ENCODE data around the gene ACTG1. TPM values are rescaled to one million over a fixed set of nuclear protein-coding genes. Genes with fewer than 3 reads are reported as not detected.

ACTG1 gene
- total and polyA plus RNA-seq, 5 experiments from 2014 or later: 1,189 to 1,669 (median 1,334) TPM

DNA sequence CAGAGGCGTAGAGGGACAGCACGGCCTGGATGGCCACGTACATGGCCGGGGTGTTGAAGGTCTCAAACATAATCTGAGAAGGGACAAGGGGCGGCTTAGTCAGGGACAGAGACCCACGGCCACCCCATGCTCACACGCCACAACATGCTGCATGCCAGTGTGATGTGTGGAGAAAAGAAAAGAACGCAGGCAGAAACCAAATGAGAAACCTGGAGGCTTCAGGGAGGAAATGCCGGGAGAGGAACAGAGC is 1.1 kb downstream of the ACTG1 start:
- POLR2A ChIA-PET: interaction anchor here (0.7 to 10.9 kb wide), 22 partner anchors 8 to 1057 kb away, joined by 3 to 176 read pairs (median 4); partner anchors contain the start of genes ARHGDIA, ARL16, FAAP100 and HGS
- Mint-ChIP-seq H3K27ac (peak overlapping the region; percentile 92 to 99 (median 97)), H3K36me3 (peaks cover 26 to 48% (median 33%) of the 10 kb centered on the region in 3 donors), H3K27me3 (no peaks in the 10 kb centered on the region), H3K4me1 (peaks cover 26 to 64% (median 54%) of the 10 kb centered on the region in 4 donors), H3K4me3 (peak overlapping the region; percentile 95 to 100 (median 97)), H3K9me3 (peaks cover 0 to 2% (median 0%) of the 10 kb centered on the region in 9 donors)
- DNase-seq (peak in 3 of 10 donors; percentile 33 to 43 (median 33)), ATAC-seq (no peak)

DNA sequence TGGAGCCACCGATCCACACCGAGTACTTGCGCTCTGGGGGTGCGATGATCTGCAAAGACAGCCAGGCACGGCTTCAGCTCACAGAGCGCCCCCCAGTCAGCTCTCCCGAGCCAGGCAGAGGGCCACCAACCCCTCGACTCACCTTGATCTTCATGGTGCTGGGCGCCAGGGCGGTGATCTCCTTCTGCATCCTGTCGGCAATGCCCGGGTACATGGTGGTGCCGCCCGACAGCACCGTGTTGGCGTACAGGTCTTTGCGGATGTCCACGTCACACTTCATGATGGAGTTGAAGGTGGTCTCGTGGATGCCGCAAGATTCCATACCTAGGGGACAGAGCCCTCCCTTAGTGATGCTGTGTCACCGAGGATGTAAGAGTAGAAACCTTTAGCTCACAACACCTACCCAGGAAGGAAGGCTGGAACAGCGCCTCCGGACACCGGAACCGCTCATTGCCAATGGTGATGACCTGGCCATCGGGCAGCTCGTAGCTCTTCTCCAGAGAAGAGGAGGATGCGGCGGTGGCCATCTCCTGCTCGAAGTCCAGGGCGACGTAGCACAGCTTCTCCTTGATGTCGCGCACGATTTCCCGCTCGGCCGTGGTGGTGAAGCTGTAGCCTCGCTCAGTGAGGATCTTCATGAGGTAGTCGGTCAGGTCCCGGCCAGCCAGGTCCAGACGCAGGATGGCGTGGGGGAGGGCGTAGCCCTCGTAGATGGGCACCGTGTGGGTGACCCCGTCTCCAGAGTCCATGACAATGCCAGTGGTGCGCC is 1.6 kb downstream of the ACTG1 start:
- ATAC-seq (peak in 1 of 2 donors; percentile 3), DNase-seq (peak in 8 of 10 donors; percentile 23 to 82 (median 59))
- H3K27ac Mint-ChIP-seq: peak overlapping the region; percentile 92 to 99 (median 97)
- H3K36me3 Mint-ChIP-seq: peaks cover 26 to 48% (median 33%) of the 10 kb centered on the region in 3 donors
- H3K4me3 Mint-ChIP-seq: peak overlapping the region; percentile 95 to 100 (median 97)
- POLR2A ChIA-PET: interaction anchor here (0.5 to 10.9 kb wide), 21 partner anchors 8 to 729 kb away, joined by 3 to 176 read pairs (median 4); partner anchors contain the start of genes ARL16, FAAP100, HGS and MRPL12
- peaks cover 26 to 59% (median 49%) of the 10 kb centered on the region in 4 donors for H3K4me1 Mint-ChIP-seq
- H3K9me3 Mint-ChIP-seq: peaks cover 0 to 2% (median 0%) of the 10 kb centered on the region in 9 donors
- H3K27me3 Mint-ChIP-seq: no peaks in the 10 kb centered on the region

- Mint-ChIP-seq H3K27ac (peak overlapping the region; percentile 92 to 99 (median 97)), H3K36me3 (peaks cover 26 to 48% (median 33%) of the 10 kb centered on the region in 3 donors), H3K4me1 (peaks cover 26 to 52% (median 43%) of the 10 kb centered on the region in 4 donors), H3K9me3 (peaks cover 0 to 2% (median 0%) of the 10 kb centered on the region in 9 donors), H3K27me3 (no peaks in the 10 kb centered on the region), H3K4me3 (peak overlapping the region; percentile 95 to 100 (median 97))
- no peak for ATAC-seq
- peak in 2 of 10 donors; percentile 48 to 52 for DNase-seq
- POLR2A ChIA-PET: interaction anchor here (0.5 to 10.9 kb wide), 17 partner anchors 8 to 728 kb away, joined by 3 to 176 read pairs (median 5); partner anchors contain the start of genes FAAP100, MRPL12, NDUFAF8 and SLC38A10
Measured at GRCh38 chr17:81509972-81510784, 2.4 kb downstream of the ACTG1 start.

DNA sequence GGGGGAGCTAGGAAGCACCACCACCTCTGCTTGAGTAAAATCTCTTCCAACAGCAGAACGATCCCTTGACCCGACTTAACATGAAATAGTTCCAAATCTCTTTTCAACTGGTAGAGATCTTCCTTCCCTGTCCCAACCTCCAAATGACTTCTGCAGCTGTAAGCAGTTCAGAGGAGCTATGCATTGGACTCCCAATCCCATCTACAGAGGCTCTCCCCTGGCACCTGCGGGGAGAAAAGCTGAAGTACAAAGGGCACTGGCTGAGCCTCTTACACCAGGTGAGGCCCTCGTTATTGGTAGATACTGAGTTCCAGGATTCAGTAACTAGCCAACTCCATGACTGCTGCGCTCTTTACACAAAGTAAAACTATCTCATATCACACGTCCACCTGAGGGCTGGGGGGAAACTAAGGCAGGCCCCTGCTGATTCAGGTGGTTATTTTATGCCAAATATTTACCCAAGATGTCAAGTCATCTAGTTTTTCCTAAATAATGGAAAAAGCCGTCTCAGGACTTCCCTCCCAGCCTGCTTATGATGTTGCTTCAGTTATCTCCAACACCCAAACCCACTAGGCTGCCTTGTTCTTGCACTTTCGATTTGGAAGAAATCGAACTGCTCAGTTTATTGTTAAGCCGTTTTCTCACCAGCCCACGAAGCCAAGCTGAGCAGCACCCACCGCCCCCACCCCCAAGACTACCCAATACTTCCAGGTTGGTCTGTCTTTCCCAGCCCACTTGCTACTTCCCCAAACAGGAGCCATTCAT is 3.2 kb downstream of the ACTG1 start:
- Mint-ChIP-seq H3K27me3 (no peaks in the 10 kb centered on the region), H3K9me3 (peaks cover 0 to 2% (median 0%) of the 10 kb centered on the region in 9 donors), H3K4me1 (peaks cover 26 to 51% (median 41%) of the 10 kb centered on the region in 4 donors), H3K4me3 (peak overlapping the region; percentile 95 to 100 (median 97)), H3K36me3 (peaks cover 26 to 48% (median 33%) of the 10 kb centered on the region in 3 donors), H3K27ac (peak overlapping the region; percentile 92 to 99 (median 97))
- ATAC-seq (peak in 1 of 2 donors; percentile 5), DNase-seq (peak in 3 of 10 donors; percentile 17 to 57 (median 46))
- POLR2A ChIA-PET: interaction anchor here (0.7 to 10.9 kb wide), 9 partner anchors 10 to 258 kb away, joined by 3 to 176 read pairs (median 5); partner anchors contain the start of genes FAAP100 and SLC38A10

DNA sequence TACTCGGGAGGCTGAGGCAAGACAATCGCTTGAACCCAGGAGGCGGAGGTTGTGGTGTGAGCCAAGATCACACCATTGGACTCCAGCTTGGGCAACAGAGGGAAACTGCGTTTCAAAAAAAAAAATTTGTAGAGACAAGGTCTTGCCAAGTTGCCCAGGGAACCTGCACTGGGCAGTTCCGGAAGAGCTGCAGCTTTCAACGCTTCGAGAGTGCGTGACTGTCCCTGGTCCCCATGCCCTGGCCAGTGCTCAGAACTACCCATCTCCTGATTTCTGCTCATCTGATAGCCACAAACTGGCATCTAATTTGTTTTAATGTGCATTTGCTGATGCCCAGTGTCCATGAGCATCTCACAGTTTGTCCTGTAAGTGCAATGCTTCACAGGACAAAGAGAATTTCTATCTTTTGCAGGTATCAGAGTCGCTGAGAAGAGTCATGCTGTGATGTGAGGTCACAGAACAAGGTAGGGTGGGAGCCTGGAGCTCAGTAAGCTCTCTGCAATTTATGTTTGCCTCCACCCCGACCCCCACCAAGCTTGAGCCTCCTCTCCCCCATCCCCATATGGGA is 3.9 kb downstream of the ACTG1 start:
- H3K27me3 Mint-ChIP-seq: no peaks in the 10 kb centered on the region
- POLR2A ChIA-PET: interaction anchor here (0.6 to 10.9 kb wide), 11 partner anchors 9 to 257 kb away, joined by 3 to 176 read pairs (median 3); partner anchors contain the start of gene FAAP100
- ATAC-seq: no peak
- H3K36me3 Mint-ChIP-seq: peaks cover 26 to 48% (median 33%) of the 10 kb centered on the region in 3 donors
- no peak for DNase-seq
- peak overlapping the region; percentile 92 to 99 (median 97) for H3K27ac Mint-ChIP-seq
- peaks cover 0 to 2% (median 0%) of the 10 kb centered on the region in 9 donors for H3K9me3 Mint-ChIP-seq
- H3K4me1 Mint-ChIP-seq: peaks cover 26 to 51% (median 41%) of the 10 kb centered on the region in 4 donors
- H3K4me3 Mint-ChIP-seq: peak overlapping the region; percentile 95 to 100 (median 97)

DNA sequence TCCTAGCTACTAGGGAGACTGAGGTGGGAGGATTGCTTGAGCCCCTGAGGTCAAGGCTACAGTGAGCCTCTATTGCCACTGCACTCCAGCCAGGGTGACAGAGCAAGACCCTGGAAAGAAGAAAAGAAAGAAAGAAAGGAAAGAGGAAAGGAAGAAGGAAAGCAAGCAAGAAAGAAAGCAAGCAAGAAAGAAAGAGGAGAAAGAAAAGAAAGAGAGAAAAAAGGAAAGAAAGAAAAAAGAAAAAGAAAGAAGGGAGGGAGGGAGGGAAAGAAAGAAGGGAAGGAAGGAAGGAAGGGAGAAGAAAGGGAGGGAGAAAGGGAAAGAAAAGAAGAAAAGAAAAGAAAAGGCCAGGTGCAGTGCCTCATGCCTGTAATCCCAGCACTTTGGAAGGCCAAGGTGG is 9.0 kb downstream of the ACTG1 start:
- Mint-ChIP-seq H3K4me3 (no peak overlapping the region), H3K9me3 (no peaks in the 10 kb centered on the region), H3K27ac (no peak overlapping the region), H3K27me3 (no peaks in the 10 kb centered on the region), H3K4me1 (peaks cover 0 to 13% (median 10%) of the 10 kb centered on the region in 4 donors), H3K36me3 (peaks cover 0 to 11% (median 0%) of the 10 kb centered on the region in 3 donors)
- DNase-seq (no peak), ATAC-seq (no peak)
- POLR2A ChIA-PET: no interaction called here

DNA sequence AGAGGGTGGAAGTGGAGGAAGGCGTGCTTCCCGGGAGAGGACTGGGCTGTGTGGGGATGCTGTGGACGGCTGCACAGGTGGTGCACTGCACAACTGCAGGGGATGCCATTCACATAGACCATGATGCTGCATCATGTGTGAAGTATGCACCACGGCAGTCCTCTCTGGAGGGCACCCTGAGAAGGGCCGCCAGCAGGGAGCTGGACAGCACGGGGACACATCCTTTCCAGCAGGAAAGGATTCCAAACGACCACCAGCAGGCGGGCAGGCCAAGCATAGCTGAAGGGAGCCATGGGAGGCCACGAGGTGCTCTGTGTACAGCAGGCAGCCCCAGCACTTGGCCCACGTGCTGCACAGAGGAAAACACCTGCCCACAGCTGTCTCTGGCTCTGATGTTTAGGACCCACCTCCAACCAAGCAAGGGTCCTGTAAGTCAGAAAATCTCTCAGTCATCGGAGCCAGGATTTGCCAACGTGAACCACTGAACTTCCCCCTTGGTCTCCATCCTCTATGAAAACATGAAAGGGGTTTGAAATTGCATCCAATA is 10.1 kb downstream of the ACTG1 start:
- Mint-ChIP-seq H3K27ac (peak overlapping the region in 1 of 10 donors; percentile 12), H3K4me1 (peaks cover 0 to 2% (median 2%) of the 10 kb centered on the region in 4 donors), H3K36me3 (no peaks in the 10 kb centered on the region), H3K4me3 (no peak overlapping the region), H3K9me3 (no peaks in the 10 kb centered on the region), H3K27me3 (peaks cover 0 to 2% (median 0%) of the 10 kb centered on the region in 5 donors)
- POLR2A ChIA-PET: interaction anchor here (0.6 to 1.1 kb wide), 2 partner anchors 8 to 23 kb away, joined by 3 to 4 read pairs; no protein-coding TSS in a partner anchor
- ATAC-seq (peak in 1 of 2 donors; percentile 61), DNase-seq (no peak)

GRCh38 chr17:81500047-81500446 is 12.6 kb downstream of the ACTG1 start:
- Mint-ChIP-seq H3K4me1 (no peaks in the 10 kb centered on the region), H3K36me3 (no peaks in the 10 kb centered on the region), H3K27me3 (peaks cover 0 to 2% (median 0%) of the 10 kb centered on the region in 5 donors), H3K9me3 (no peaks in the 10 kb centered on the region), H3K4me3 (no peak overlapping the region), H3K27ac (no peak overlapping the region)
- no peak for DNase-seq
- no peak for ATAC-seq
- POLR2A ChIA-PET: interaction anchor here (0.9 to 4.0 kb wide), 2 partner anchors 10 to 12 kb away, joined by 3 to 23 read pairs; partner anchors contain the start of gene ACTG1

DNA sequence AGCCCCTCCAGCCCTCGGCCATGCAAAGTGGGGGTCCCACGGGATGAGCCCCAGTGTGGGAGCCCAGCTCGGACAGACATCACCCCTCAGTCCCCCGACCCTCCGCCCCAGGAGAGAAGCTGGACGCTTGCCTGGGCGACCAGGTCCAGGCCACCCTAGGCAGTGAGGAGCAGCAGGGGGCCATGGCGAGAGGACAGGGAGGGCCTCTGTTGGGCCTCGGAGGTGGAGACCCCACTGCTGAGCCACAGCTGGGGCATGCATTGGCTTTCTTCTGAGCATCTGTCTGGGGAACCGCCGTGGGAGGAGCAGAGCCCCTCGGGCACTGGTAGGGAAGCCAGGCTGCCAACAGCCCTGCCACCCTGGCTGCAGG is 13.0 kb downstream of the ACTG1 start:
- no peaks in the 10 kb centered on the region for H3K36me3 Mint-ChIP-seq
- DNase-seq (no peak), ATAC-seq (no peak)
- H3K27me3 Mint-ChIP-seq: peaks cover 0 to 2% (median 0%) of the 10 kb centered on the region in 5 donors
- H3K27ac Mint-ChIP-seq: no peak overlapping the region
- H3K4me1 Mint-ChIP-seq: no peaks in the 10 kb centered on the region
- no peak overlapping the region for H3K4me3 Mint-ChIP-seq
- no peaks in the 10 kb centered on the region for H3K9me3 Mint-ChIP-seq
- POLR2A ChIA-PET: interaction anchor here (0.7 to 4.0 kb wide), 2 partner anchors 10 to 13 kb away, joined by 3 to 23 read pairs; partner anchors contain the start of gene ACTG1

- ATAC-seq (no peak), DNase-seq (no peak)
- Mint-ChIP-seq H3K4me3 (no peak overlapping the region), H3K36me3 (no peaks in the 10 kb centered on the region), H3K27me3 (peaks cover 0 to 2% (median 0%) of the 10 kb centered on the region in 5 donors), H3K27ac (no peak overlapping the region), H3K9me3 (no peaks in the 10 kb centered on the region), H3K4me1 (no peaks in the 10 kb centered on the region)
- POLR2A ChIA-PET: interaction anchor here (0.7 to 4.0 kb wide), 4 partner anchors 10 to 20 kb away, joined by 3 to 23 read pairs (median 5); partner anchors contain the start of gene ACTG1
Measured at GRCh38 chr17:81498953-81499600, 13.5 kb downstream of the ACTG1 start.

Data from naive thymus-derived CD8-positive, alpha-beta T cell (primary cell).